Type B pancreatic cell (in vitro differentiated cells): ENCODE results near the gene ITGAL. TPM values are rescaled to one million over a fixed set of nuclear protein-coding genes. Genes with fewer than 3 reads are reported as not detected.

Source experiments
- DNase-seq: peaks from one replicate; pipeline ENCODE4 v3.0.0; 2021; ENCODE audit warnings: mixed read lengths; ENCODE audit not compliant: unreplicated experiment; ENCODE audit errors: extremely low spot score
- H3K27ac Mint-ChIP-seq: 2 replicates; pipeline ENCODE4 v1.8.0; 2021; ENCODE audit warnings: mild to moderate bottlenecking, mixed read lengths
- H3K27me3 Mint-ChIP-seq: 2 replicates; pipeline ENCODE4 v1.8.0; 2021; ENCODE audit warnings: mixed read lengths
- H3K36me3 Mint-ChIP-seq: 2 replicates; pipeline ENCODE4 v1.8.0; 2021; ENCODE audit warnings: mixed read lengths
- H3K4me1 Mint-ChIP-seq: one replicate; pipeline ENCODE4 v1.8.0; 2021; ENCODE audit warnings: mixed read lengths; ENCODE audit not compliant: unreplicated experiment
- H3K4me3 Mint-ChIP-seq: 2 replicates; pipeline ENCODE4 v1.8.0; 2021; ENCODE audit warnings: mild to moderate bottlenecking, mixed read lengths
- H3K9me3 Mint-ChIP-seq: 2 replicates; pipeline ENCODE4 v1.8.0; 2021; ENCODE audit warnings: mixed read lengths
- total RNA-seq: library from RNA; stranded (reverse); gene quantifications from 2 replicates; pipeline ENCODE4 v1.2.1, GENCODE V29; 2021; ENCODE audit warnings: low replicate concordance
- TF ChIP-seq, protein P1 (sequence below): fragments of 200-600 bp; sonication (generic); conservative IDR thresholded peaks from 2 replicates; pipeline ENCODE4 v1.5.0; 2021; ENCODE audit warnings: antibody characterized with exemption, mild to moderate bottlenecking

ITGAL gene
- total RNA-seq, 1 donor from 2014 or later = 0.48 TPM

DNA sequence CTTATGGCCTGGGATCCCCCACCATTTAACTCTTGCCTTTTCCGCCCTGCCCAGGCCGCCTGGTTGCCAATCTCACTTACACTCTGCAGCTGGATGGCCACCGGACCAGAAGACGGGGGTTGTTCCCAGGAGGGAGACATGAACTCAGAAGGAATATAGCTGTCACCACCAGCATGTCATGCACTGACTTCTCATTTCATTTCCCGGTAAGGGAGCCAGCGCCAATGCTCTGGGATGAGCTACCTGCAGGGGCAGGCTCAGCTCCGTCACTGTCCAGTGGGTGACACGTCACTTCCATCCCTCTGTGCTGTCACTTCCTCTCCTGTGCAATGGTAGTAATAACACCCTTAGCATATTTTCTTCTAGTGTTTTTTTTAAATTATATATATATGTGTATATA, 26.7 kb downstream of the ITGAL start:
- TF ChIP-seq, protein P1, sequence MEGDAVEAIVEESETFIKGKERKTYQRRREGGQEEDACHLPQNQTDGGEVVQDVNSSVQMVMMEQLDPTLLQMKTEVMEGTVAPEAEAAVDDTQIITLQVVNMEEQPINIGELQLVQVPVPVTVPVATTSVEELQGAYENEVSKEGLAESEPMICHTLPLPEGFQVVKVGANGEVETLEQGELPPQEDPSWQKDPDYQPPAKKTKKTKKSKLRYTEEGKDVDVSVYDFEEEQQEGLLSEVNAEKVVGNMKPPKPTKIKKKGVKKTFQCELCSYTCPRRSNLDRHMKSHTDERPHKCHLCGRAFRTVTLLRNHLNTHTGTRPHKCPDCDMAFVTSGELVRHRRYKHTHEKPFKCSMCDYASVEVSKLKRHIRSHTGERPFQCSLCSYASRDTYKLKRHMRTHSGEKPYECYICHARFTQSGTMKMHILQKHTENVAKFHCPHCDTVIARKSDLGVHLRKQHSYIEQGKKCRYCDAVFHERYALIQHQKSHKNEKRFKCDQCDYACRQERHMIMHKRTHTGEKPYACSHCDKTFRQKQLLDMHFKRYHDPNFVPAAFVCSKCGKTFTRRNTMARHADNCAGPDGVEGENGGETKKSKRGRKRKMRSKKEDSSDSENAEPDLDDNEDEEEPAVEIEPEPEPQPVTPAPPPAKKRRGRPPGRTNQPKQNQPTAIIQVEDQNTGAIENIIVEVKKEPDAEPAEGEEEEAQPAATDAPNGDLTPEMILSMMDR = no peak
- Mint-ChIP-seq H3K27ac (no peak overlapping the region), H3K36me3 (no peaks in the 10 kb centered on the region), H3K4me3 (no peak overlapping the region), H3K4me1 (peaks cover 3% of the 10 kb centered on the region), H3K9me3 (no peaks in the 10 kb centered on the region), H3K27me3 (peaks cover 9% of the 10 kb centered on the region)
- no peak for DNase-seq

DNA sequence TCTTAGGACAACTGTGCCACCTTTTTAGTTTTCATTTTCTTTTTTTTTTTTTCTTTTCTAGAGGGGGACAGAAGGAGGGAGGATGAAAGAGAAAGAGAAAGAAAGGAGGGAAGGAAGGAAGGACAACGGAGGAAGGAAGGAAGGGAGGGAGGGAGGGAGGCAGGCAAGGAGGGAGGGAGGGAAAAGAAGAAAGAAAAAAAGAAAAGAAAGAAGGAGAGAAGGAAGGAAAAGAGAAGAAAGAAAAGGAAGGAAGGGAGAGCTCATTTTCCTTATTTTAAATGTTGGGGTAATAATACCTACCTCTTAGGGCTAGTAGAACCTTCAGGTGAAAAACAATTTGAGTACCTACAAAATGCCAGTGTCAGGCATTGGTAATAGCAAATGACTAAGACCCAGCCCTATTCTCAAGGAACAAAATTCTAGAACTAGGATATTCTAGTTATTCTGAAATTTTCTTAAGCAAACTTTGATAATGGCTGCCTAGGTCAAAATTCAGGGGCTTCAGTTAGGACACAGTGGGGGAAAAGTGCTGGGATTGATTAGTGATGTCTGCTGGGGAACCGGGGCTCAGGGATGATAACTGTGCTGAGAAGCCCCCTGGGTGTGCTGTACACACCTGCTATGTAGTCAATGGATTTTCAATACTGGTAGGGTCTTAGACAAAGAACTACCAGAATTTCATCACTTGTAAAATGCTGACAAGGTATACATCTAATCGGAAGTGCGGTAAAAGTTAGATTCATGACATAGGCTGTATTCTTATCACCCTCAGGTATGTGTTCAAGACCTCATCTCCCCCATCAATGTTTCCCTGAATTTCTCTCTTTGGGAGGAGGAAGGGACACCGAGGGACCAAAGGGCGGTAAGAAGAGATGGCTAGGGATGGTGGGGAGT, 31.1 kb downstream of the ITGAL start:
- no peaks in the 10 kb centered on the region for H3K9me3 Mint-ChIP-seq
- H3K27me3 Mint-ChIP-seq = peaks cover 9% of the 10 kb centered on the region
- no peaks in the 10 kb centered on the region for H3K4me1 Mint-ChIP-seq
- H3K36me3 Mint-ChIP-seq = no peaks in the 10 kb centered on the region
- H3K27ac Mint-ChIP-seq = no peak overlapping the region
- TF ChIP-seq, protein P1 = no peak
- H3K4me3 Mint-ChIP-seq = no peak overlapping the region
- no peak for DNase-seq

DNA sequence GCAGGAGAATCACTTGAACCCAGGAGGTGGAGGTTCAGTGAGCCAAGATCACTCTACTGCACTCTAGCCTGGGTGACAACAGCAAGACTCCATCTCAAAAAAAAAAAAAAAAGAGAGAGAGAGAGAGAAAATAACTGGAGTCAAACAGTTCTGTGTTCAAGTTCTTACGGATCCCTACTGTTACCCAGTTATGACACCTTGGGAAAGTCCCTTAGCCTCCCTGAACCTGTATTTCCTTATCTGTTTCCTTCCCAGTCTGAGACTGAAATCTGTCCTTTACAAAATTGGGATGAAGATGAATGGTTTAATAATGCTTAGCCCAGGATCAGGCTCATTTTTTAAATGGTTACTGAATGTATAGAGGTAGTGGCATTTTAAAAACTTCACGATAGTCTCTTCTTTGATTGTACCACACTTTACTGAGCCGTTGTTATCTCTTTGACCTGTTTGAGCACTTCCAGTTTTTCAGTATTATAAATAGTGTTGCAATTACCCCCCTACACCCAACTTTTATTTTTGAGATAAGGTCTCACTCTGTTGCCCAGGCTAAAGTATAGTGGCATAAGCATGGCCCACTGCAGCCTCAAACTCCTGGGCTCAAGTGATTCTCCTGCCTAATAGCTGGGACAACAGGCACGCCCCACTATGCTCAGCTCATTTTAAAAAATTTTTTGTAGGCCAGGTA, 36.7 kb downstream of the ITGAL start:
- no peaks in the 10 kb centered on the region for H3K9me3 Mint-ChIP-seq
- H3K36me3 Mint-ChIP-seq = no peaks in the 10 kb centered on the region
- H3K4me3 Mint-ChIP-seq = no peak overlapping the region
- no peaks in the 10 kb centered on the region for H3K27me3 Mint-ChIP-seq
- TF ChIP-seq, protein P1 = no peak
- H3K27ac Mint-ChIP-seq = no peak overlapping the region
- DNase-seq = no peak
- H3K4me1 Mint-ChIP-seq = no peaks in the 10 kb centered on the region

DNA sequence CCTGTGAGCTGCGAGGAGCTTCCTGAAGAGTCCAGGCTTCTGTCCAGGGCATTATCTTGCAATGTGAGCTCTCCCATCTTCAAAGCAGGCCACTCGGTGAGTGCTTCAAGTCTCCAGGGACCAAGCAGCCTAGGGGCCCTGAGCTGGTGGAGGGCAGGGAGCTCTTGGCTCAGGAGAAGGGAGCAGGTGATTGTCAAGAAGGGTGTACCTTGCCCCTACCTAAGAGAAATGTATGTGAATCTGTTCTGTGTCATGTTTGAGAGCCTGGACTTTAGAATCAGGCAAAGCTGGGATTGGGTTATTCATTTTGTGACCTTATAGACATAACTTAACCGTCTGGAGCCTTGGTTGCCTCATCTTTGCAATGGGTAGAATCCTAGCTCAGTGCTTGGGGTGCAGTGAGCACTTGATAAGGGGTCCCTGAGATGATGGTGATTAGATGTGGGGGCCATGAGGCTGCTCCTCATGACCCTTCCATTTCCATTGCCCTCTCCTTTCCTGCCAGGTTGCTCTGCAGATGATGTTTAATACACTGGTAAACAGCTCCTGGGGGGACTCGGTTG, 37.9 kb downstream of the ITGAL start:
- H3K4me1 Mint-ChIP-seq = no peaks in the 10 kb centered on the region
- TF ChIP-seq, protein P1 = no peak
- H3K36me3 Mint-ChIP-seq = no peaks in the 10 kb centered on the region
- no peak overlapping the region for H3K4me3 Mint-ChIP-seq
- no peaks in the 10 kb centered on the region for H3K27me3 Mint-ChIP-seq
- no peaks in the 10 kb centered on the region for H3K9me3 Mint-ChIP-seq
- DNase-seq = no peak
- no peak overlapping the region for H3K27ac Mint-ChIP-seq

DNA sequence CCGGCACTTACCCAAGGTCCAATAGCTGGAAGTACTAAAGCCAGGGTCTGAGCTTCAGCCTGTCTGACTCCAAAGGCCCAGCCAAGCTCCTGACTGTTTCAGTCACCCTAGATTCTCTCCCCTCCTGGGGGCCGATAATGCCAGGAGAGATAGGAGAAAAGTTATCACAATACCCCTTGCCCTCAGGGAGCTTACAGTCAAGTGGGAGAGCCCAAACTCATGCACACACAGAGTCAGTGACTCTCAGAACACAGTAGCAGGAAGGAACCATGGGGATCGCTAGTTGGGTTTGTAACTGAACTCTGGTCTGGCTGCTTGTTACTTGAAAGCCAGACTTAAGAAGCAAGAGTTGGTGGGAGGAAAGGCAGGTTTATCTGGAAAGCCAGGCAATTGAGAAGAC, 39.0 kb downstream of the ITGAL start:
- H3K4me3 Mint-ChIP-seq = no peak overlapping the region
- no peaks in the 10 kb centered on the region for H3K4me1 Mint-ChIP-seq
- no peak overlapping the region for H3K27ac Mint-ChIP-seq
- no peaks in the 10 kb centered on the region for H3K27me3 Mint-ChIP-seq
- no peak for DNase-seq
- H3K36me3 Mint-ChIP-seq = no peaks in the 10 kb centered on the region
- TF ChIP-seq, protein P1 = no peak
- no peaks in the 10 kb centered on the region for H3K9me3 Mint-ChIP-seq
